ENCODE data around the gene SAP130.

Gene SAP130

DNA sequence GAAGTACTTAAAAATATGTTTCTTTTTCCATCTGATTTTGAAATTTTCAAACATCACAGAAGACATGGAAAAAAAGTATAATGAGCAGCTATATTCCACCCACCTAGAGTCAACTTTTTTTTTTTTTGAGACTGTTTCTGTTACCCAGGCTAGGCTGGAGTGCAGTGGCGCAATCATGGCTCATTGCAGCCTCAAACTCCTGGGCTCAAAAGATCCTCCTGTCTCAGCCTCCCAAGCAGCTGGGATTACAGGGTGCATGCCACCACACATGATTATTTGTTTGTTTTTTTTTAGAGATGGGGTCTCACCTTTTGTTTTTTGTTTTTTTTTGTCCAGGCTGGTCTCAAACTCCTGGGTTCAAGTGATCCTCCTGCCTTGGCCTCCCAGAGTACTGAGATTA, 36.5 kb upstream of the SAP130 start (continued):
- TF ChIP-seq, protein P1, sequence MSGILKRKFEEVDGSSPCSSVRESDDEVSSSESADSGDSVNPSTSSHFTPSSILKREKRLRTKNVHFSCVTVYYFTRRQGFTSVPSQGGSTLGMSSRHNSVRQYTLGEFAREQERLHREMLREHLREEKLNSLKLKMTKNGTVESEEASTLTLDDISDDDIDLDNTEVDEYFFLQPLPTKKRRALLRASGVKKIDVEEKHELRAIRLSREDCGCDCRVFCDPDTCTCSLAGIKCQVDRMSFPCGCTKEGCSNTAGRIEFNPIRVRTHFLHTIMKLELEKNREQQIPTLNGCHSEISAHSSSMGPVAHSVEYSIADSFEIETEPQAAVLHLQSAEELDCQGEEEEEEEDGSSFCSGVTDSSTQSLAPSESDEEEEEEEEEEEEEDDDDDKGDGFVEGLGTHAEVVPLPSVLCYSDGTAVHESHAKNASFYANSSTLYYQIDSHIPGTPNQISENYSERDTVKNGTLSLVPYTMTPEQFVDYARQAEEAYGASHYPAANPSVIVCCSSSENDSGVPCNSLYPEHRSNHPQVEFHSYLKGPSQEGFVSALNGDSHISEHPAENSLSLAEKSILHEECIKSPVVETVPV (CRISPR knock-in tag; IDR thresholded peaks at IDR 0.05): no peak
- no peak for TF ChIP-seq GLIS3 (CRISPR knock-in tag; IDR thresholded peaks at IDR 0.05)
- no peak for TF ChIP-seq PPARA (CRISPR knock-in tag; IDR thresholded peaks at IDR 0.05; ENCODE audit: borderline replicate concordance)
- no peak for TF ChIP-seq ZNF70 (CRISPR knock-in tag; IDR thresholded peaks at IDR 0.05)

DNA sequence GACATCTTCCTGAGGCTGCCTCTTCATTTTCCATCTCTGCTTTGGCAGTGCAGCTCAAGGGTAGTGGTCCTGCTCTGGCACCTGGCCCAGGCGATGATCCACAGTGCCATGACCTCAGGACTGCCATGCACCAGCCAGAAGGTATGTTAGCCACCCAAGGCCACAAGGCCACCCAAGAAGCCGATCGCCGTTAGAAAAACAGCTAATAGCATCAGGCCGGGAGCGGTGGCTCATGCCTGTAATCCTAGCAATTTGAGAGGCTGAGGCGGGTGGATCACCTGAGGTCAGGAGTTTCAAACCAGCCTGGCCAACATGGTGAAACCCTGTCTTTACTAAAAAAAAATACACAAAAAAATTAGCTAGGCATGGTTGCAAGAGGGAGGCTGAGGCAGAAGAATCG, 34.7 kb upstream of the SAP130 start:
- ATAC-seq: no peak
- TF ChIP-seq ZNF8 (CRISPR knock-in tag; IDR thresholded peaks at IDR 0.05): no peak
- TF ChIP-seq, protein P2, sequence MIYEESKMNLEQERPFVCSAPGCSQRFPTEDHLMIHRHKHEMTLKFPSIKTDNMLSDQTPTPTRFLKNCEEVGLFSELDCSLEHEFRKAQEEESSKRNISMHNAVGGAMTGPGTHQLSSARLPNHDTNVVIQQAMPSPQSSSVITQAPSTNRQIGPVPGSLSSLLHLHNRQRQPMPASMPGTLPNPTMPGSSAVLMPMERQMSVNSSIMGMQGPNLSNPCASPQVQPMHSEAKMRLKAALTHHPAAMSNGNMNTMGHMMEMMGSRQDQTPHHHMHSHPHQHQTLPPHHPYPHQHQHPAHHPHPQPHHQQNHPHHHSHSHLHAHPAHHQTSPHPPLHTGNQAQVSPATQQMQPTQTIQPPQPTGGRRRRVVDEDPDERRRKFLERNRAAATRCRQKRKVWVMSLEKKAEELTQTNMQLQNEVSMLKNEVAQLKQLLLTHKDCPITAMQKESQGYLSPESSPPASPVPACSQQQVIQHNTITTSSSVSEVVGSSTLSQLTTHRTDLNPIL (CRISPR knock-in tag; IDR thresholded peaks at IDR 0.05; ENCODE audit: low read depth): no peak
- TF ChIP-seq, protein P3, sequence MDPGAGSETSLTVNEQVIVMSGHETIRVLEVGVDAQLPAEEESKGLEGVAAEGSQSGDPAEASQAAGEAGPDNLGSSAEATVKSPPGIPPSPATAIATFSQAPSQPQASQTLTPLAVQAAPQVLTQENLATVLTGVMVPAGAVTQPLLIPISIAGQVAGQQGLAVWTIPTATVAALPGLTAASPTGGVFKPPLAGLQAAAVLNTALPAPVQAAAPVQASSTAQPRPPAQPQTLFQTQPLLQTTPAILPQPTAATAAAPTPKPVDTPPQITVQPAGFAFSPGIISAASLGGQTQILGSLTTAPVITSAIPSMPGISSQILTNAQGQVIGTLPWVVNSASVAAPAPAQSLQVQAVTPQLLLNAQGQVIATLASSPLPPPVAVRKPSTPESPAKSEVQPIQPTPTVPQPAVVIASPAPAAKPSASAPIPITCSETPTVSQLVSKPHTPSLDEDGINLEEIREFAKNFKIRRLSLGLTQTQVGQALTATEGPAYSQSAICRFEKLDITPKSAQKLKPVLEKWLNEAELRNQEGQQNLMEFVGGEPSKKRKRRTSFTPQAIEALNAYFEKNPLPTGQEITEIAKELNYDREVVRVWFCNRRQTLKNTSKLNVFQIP (CRISPR knock-in tag; IDR thresholded peaks at IDR 0.05; ENCODE audit: borderline replicate concordance, low read depth): no peak
- no peak for TF ChIP-seq OSR1 (CRISPR knock-in tag; IDR thresholded peaks at IDR 0.05)
- no peak for TF ChIP-seq TOX (CRISPR knock-in tag; IDR thresholded peaks at IDR 0.05; ENCODE audit: borderline replicate concordance)
- TF ChIP-seq BACH2 (CRISPR knock-in tag; IDR thresholded peaks at IDR 0.05; ENCODE audit: borderline replicate concordance): no peak
- no peak for TF ChIP-seq TCF4 (CRISPR knock-in tag; IDR thresholded peaks at IDR 0.05; ENCODE audit: borderline replicate concordance)
- no peak for TF ChIP-seq CSDC2 (CRISPR knock-in tag; IDR thresholded peaks at IDR 0.05)
- no peak for TF ChIP-seq ZFP3 (CRISPR knock-in tag; IDR thresholded peaks at IDR 0.05)
- no peak for TF ChIP-seq ZC3H10 (CRISPR knock-in tag; IDR thresholded peaks at IDR 0.05)
- no peak for TF ChIP-seq RARB (CRISPR knock-in tag; IDR thresholded peaks at IDR 0.05)

DNA sequence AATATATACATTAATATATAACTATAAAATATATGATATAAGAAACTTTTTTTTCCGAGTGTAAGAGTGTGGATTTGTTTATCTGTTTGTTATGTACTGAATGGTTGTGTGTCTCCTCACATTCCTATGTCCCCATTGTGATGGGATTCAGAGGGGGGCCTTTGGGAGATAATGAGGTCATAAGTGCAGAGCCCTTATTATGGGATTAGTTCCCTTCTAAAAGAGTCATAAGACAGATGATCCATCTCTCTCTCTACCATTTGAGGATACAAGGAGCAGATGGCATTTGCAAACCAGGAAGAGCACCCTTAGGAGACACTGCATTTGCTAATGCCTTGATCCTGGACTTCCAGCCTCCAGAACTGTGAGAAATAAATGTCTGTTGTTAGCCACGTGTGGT, 30.3 kb upstream of the SAP130 start:
- ATAC-seq: no peak
- TF ChIP-seq, protein P3 (CRISPR knock-in tag; IDR thresholded peaks at IDR 0.05; ENCODE audit: borderline replicate concordance, low read depth): no peak
- TF ChIP-seq GLIS3 (CRISPR knock-in tag; IDR thresholded peaks at IDR 0.05): no peak
- no peak for TF ChIP-seq ISL1 (CRISPR knock-in tag; IDR thresholded peaks at IDR 0.05)
- TF ChIP-seq RARB (CRISPR knock-in tag; IDR thresholded peaks at IDR 0.05): no peak
- TF ChIP-seq ZNF8 (CRISPR knock-in tag; IDR thresholded peaks at IDR 0.05): no peak

DNA sequence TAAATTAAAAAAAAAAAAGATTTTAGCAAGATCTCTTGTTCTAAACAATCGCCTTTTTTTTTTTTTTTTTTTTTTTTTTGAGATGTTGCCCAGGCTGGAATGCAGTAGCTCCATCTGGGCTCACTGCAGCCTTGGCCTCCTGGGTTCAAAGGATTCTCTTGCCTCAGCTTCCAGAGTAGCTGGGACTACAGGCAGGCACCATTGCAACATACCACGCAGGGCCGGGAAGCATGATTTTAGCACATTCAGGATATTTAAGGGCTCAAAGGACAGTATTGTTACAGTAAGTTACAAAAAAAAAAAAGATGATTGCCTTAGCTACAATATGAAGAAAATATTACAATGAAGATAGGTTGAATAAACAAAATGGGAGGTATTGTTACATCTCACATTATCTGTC, 29.5 kb upstream of the SAP130 start:
- TF ChIP-seq, protein P4, sequence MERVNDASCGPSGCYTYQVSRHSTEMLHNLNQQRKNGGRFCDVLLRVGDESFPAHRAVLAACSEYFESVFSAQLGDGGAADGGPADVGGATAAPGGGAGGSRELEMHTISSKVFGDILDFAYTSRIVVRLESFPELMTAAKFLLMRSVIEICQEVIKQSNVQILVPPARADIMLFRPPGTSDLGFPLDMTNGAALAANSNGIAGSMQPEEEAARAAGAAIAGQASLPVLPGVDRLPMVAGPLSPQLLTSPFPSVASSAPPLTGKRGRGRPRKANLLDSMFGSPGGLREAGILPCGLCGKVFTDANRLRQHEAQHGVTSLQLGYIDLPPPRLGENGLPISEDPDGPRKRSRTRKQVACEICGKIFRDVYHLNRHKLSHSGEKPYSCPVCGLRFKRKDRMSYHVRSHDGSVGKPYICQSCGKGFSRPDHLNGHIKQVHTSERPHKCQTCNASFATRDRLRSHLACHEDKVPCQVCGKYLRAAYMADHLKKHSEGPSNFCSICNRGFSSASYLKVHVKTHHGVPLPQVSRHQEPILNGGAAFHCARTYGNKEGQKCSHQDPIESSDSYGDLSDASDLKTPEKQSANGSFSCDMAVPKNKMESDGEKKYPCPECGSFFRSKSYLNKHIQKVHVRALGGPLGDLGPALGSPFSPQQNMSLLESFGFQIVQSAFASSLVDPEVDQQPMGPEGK (CRISPR knock-in tag; IDR thresholded peaks at IDR 0.05; ENCODE audit: borderline replicate concordance): no peak
- TF ChIP-seq ZNF565 (CRISPR knock-in tag; conservative IDR thresholded peaks at IDR 0.05; ENCODE audit: low read depth) (no peak), ZFP30 (CRISPR knock-in tag; IDR thresholded peaks at IDR 0.05) (no peak), PPARA (CRISPR knock-in tag; IDR thresholded peaks at IDR 0.05; ENCODE audit: borderline replicate concordance) (no peak), TCF4 (CRISPR knock-in tag; IDR thresholded peaks at IDR 0.05; ENCODE audit: borderline replicate concordance) (no peak), ARNTL (CRISPR knock-in tag; IDR thresholded peaks at IDR 0.05; ENCODE audit: borderline replicate concordance, low read depth) (no peak), GLIS3 (CRISPR knock-in tag; IDR thresholded peaks at IDR 0.05) (no peak), CSDC2 (CRISPR knock-in tag; IDR thresholded peaks at IDR 0.05) (no peak), BACH2 (CRISPR knock-in tag; IDR thresholded peaks at IDR 0.05; ENCODE audit: borderline replicate concordance) (no peak), OSR1 (CRISPR knock-in tag; IDR thresholded peaks at IDR 0.05) (no peak), ESRRG (CRISPR knock-in tag; IDR thresholded peaks at IDR 0.05) (no peak), TOX (CRISPR knock-in tag; IDR thresholded peaks at IDR 0.05; ENCODE audit: borderline replicate concordance) (no peak)
- TF ChIP-seq, protein P1 (CRISPR knock-in tag; IDR thresholded peaks at IDR 0.05): no peak
- TF ChIP-seq, protein P5, sequence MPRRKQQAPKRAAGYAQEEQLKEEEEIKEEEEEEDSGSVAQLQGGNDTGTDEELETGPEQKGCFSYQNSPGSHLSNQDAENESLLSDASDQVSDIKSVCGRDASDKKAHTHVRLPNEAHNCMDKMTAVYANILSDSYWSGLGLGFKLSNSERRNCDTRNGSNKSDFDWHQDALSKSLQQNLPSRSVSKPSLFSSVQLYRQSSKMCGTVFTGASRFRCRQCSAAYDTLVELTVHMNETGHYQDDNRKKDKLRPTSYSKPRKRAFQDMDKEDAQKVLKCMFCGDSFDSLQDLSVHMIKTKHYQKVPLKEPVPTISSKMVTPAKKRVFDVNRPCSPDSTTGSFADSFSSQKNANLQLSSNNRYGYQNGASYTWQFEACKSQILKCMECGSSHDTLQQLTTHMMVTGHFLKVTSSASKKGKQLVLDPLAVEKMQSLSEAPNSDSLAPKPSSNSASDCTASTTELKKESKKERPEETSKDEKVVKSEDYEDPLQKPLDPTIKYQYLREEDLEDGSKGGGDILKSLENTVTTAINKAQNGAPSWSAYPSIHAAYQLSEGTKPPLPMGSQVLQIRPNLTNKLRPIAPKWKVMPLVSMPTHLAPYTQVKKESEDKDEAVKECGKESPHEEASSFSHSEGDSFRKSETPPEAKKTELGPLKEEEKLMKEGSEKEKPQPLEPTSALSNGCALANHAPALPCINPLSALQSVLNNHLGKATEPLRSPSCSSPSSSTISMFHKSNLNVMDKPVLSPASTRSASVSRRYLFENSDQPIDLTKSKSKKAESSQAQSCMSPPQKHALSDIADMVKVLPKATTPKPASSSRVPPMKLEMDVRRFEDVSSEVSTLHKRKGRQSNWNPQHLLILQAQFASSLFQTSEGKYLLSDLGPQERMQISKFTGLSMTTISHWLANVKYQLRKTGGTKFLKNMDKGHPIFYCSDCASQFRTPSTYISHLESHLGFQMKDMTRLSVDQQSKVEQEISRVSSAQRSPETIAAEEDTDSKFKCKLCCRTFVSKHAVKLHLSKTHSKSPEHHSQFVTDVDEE (CRISPR knock-in tag; IDR thresholded peaks at IDR 0.05): no peak
- TF ChIP-seq, protein P3 (CRISPR knock-in tag; IDR thresholded peaks at IDR 0.05; ENCODE audit: borderline replicate concordance, low read depth): no peak
- ATAC-seq: no peak

Data from SK-N-SH treated with all-trans-retinoic acid at 6 μM for 48 hours (cell line).